Measurements from ENCODE around the gene LCP1. TPM values are rescaled to one million over a fixed set of nuclear protein-coding genes. Genes with fewer than 3 reads are reported as not detected.

The LCP1 gene
- polyA plus RNA-seq, 1 of the 3 experiments (the other 2 are of a cell fraction), result 0.03 TPM

DNA sequence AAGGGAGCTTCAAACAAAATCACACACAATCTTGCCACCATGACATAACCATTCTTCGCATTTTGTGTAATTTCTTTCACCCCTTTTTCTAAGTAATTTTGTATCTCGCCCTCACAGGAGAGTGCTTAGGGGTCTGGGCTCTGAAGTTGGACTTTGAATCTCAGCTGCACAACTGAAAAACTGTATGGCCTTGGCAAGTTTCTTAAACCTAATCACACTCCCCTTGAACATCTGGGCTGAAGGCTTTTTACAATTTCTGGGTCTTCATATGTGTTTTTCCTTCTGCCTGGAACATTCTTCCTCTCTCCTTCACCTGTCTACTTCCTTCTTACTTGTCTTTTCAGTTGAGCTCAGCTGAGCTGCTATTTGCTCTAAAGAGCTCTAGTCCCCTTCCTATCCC lies 52.9 kb downstream of the LCP1 start:
- H3F3A ChIP-seq (replicated peaks; ENCODE audit: insufficient read depth), result no peaks in the 10 kb centered on the region
- no peak overlapping the region for H3K4me3 ChIP-seq (ENCODE audit: low read depth in 2 of 2, low read length in 1 of 2)
- CTCF ChIA-PET, result interaction anchor here (1.4 to 1.5 kb wide), 2 partner anchors 11 to 331 kb away, joined by 3 to 4 read pairs; no protein-coding TSS in a partner anchor
- H3K36me3 ChIP-seq (replicated peaks in 1 of 2; ENCODE audit: control insufficient read depth in 1 of 2, insufficient read depth in 2 of 2, low read length in 1 of 2), result no peaks in the 10 kb centered on the region
- no peaks in the 10 kb centered on the region for H4K20me1 ChIP-seq (ENCODE audit: insufficient read depth)
- H3K9ac ChIP-seq, result no peak overlapping the region
- H2AFZ ChIP-seq (ENCODE audit: low read depth), result no peak overlapping the region
- no peaks in the 10 kb centered on the region for H3K9me3 ChIP-seq
- H3K27me3 ChIP-seq (ENCODE audit: insufficient read depth), result peaks cover 22% of the 10 kb centered on the region
- no peaks in the 10 kb centered on the region for H3K9me2 ChIP-seq
- 50% methylated on average over 2 of the region's 2 CpGs for WGBS (ENCODE audit: low lambda C conversion rate)
- H3K4me2 ChIP-seq, result no peak overlapping the region
- H3K27ac ChIP-seq (ENCODE audit: low read depth in 2 of 2, low read length in 1 of 2), result no peak overlapping the region
- POLR2A ChIA-PET, result no interaction called here
- peaks cover 0 to 6% of the 10 kb centered on the region in 2 experiments; a peak in 1 of 4 replicates for H3K4me1 ChIP-seq (ENCODE audit: control insufficient read depth in 1 of 2, insufficient read depth in 2 of 2, low read depth in 1 of 2, low read length in 1 of 2)
- TF ChIP-seq ELF1 (IDR thresholded peaks at IDR 0.05), result no peak
- no peak for TF ChIP-seq RFX5 (IDR thresholded peaks at IDR 0.05; ENCODE audit: low read length)
- TF ChIP-seq TEAD4 (IDR thresholded peaks at IDR 0.05; ENCODE audit: borderline replicate concordance, insufficient read depth), result no peak
- TF ChIP-seq, protein P1, sequence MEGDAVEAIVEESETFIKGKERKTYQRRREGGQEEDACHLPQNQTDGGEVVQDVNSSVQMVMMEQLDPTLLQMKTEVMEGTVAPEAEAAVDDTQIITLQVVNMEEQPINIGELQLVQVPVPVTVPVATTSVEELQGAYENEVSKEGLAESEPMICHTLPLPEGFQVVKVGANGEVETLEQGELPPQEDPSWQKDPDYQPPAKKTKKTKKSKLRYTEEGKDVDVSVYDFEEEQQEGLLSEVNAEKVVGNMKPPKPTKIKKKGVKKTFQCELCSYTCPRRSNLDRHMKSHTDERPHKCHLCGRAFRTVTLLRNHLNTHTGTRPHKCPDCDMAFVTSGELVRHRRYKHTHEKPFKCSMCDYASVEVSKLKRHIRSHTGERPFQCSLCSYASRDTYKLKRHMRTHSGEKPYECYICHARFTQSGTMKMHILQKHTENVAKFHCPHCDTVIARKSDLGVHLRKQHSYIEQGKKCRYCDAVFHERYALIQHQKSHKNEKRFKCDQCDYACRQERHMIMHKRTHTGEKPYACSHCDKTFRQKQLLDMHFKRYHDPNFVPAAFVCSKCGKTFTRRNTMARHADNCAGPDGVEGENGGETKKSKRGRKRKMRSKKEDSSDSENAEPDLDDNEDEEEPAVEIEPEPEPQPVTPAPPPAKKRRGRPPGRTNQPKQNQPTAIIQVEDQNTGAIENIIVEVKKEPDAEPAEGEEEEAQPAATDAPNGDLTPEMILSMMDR (IDR thresholded peaks at IDR 0.05), result no peak
- no peak for TF ChIP-seq GABPA (IDR thresholded peaks at IDR 0.05; ENCODE audit: low read depth)
- no peak for TF ChIP-seq FOXM1 (IDR thresholded peaks at IDR 0.05; ENCODE audit: low read depth)
- no peak for TF ChIP-seq FOXJ3 (CRISPR knock-in tag; IDR thresholded peaks at IDR 0.05)
- TF ChIP-seq NRF1 (IDR thresholded peaks at IDR 0.05; ENCODE audit: low read depth, low read length), result no peak
- no peak for TF ChIP-seq SIN3A (IDR thresholded peaks at IDR 0.05; ENCODE audit: borderline replicate concordance, low read depth, low read length)
- TF ChIP-seq RAD21 (IDR thresholded peaks at IDR 0.05; ENCODE audit: low read length), result no peak
- TF ChIP-seq, protein P2, sequence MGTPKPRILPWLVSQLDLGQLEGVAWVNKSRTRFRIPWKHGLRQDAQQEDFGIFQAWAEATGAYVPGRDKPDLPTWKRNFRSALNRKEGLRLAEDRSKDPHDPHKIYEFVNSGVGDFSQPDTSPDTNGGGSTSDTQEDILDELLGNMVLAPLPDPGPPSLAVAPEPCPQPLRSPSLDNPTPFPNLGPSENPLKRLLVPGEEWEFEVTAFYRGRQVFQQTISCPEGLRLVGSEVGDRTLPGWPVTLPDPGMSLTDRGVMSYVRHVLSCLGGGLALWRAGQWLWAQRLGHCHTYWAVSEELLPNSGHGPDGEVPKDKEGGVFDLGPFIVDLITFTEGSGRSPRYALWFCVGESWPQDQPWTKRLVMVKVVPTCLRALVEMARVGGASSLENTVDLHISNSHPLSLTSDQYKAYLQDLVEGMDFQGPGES (IDR thresholded peaks at IDR 0.05; ENCODE audit: low read depth, low read length), result no peak
- no peak for TF ChIP-seq FOSL2 (IDR thresholded peaks at IDR 0.05; ENCODE audit: borderline replicate concordance, low read depth)
- TF ChIP-seq, protein P3, sequence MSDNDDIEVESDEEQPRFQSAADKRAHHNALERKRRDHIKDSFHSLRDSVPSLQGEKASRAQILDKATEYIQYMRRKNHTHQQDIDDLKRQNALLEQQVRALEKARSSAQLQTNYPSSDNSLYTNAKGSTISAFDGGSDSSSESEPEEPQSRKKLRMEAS (IDR thresholded peaks at IDR 0.05; ENCODE audit: low read depth), result no peak
- TF ChIP-seq RCOR1 (IDR thresholded peaks at IDR 0.05; ENCODE audit: low read length), result no peak
- no peak for TF ChIP-seq NFIC (IDR thresholded peaks at IDR 0.05; ENCODE audit: borderline replicate concordance)
- TF ChIP-seq, protein P4, sequence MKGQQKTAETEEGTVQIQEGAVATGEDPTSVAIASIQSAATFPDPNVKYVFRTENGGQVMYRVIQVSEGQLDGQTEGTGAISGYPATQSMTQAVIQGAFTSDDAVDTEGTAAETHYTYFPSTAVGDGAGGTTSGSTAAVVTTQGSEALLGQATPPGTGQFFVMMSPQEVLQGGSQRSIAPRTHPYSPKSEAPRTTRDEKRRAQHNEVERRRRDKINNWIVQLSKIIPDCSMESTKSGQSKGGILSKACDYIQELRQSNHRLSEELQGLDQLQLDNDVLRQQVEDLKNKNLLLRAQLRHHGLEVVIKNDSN (IDR thresholded peaks at IDR 0.05; ENCODE audit: borderline replicate concordance, low read depth), result no peak
- no peak for TF ChIP-seq POLR2AphosphoS5 (IDR thresholded peaks at IDR 0.05; ENCODE audit: low read depth, low read length)
- TF ChIP-seq, protein P5, sequence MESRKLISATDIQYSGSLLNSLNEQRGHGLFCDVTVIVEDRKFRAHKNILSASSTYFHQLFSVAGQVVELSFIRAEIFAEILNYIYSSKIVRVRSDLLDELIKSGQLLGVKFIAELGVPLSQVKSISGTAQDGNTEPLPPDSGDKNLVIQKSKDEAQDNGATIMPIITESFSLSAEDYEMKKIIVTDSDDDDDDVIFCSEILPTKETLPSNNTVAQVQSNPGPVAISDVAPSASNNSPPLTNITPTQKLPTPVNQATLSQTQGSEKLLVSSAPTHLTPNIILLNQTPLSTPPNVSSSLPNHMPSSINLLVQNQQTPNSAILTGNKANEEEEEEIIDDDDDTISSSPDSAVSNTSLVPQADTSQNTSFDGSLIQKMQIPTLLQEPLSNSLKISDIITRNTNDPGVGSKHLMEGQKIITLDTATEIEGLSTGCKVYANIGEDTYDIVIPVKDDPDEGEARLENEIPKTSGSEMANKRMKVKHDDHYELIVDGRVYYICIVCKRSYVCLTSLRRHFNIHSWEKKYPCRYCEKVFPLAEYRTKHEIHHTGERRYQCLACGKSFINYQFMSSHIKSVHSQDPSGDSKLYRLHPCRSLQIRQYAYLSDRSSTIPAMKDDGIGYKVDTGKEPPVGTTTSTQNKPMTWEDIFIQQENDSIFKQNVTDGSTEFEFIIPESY (IDR thresholded peaks at IDR 0.05; ENCODE audit: borderline replicate concordance, low read depth), result no peak
- TF ChIP-seq, protein P6, sequence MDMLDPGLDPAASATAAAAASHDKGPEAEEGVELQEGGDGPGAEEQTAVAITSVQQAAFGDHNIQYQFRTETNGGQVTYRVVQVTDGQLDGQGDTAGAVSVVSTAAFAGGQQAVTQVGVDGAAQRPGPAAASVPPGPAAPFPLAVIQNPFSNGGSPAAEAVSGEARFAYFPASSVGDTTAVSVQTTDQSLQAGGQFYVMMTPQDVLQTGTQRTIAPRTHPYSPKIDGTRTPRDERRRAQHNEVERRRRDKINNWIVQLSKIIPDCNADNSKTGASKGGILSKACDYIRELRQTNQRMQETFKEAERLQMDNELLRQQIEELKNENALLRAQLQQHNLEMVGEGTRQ (IDR thresholded peaks at IDR 0.05; ENCODE audit: borderline replicate concordance, low read depth, low read length), result no peak
- no peak for DNase-seq
- H3K79me2 ChIP-seq (ENCODE audit: insufficient read depth), result no peaks in the 10 kb centered on the region
